ENCODE data around the gene NAGS.

NAGS gene

DNA sequence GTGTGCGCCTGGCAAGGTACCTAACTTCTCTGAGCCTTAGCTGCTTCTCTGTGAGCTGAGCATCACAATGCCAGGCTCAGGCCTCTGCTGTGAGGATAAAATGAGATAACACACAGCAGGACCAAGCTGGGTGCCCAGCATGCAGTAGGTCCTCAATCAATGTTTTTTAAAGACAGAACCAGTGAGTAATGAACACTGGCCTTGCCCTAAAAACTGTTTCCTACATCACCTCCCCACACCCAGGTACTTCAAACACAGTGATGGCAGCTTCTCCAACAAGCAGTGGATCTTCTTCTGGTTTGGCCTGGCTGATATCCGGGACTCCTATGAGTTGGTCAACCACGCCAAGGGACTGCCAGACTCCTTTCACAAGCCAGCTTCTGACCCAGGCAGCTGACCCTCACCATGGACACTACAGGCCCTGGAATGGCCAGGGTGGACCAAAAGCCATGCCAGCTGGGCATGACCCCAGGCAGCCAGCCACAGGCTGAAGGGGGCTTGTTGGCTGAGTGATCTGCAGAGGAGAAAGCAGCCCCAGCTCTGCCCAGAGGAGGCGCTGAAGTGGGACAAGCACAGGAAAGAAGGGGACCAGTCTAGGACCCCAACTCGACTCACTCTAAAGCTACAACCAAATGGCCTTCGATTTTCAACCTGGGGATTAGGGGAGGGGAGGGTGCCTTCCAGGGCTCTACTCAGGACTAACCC is 3.9 kb downstream of the NAGS start:
- peak overlapping the region; percentile 65 for H3K4me3 ChIP-seq (replicated peaks; ENCODE audit: low read depth, low read length)
- TF ChIP-seq CTCF (IDR thresholded peaks at IDR 0.05; ENCODE audit: low read depth, low read length, missing control alignments): no peak
- no peak for DNase-seq (ENCODE audit: extremely low read depth, low read depth)

DNA sequence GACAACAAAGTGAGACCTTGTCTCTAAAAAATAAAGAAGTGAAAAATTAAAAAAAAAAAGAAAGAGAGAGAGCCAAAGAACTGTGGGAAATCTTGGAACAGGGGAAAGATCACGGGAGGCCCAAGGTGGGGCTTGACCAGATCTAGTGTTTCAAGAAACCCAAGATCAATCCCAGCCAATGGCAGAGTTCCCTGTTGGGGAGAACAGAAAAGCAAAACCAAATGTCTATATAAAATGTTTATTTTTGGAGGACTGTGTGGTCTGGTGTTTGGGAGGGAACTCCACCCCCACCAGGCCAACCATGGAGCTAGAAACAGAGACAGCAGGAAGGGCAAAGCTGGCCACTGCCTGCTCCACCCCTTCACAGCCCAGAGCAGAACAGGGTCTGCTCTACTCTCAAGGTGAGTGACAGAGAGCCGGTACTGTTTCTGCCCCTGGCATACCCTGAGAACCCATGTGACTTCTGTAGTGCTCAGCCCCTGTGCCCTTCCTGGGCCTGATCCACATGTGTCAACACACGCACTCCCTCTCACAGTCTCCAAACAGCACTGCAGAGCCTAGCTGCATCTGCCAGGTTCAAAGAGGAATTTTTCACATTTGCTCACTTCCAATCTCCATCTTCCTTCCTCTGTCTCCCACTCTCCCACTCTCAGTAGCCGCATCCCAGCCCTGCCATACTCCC is 6.7 kb downstream of the NAGS start:
- peak; percentile 67 for DNase-seq (ENCODE audit: extremely low read depth, low read depth)
- TF ChIP-seq CTCF (IDR thresholded peaks at IDR 0.05; ENCODE audit: low read depth, low read length, missing control alignments): no peak
- no peak overlapping the region for H3K4me3 ChIP-seq (replicated peaks; ENCODE audit: low read depth, low read length)

DNA sequence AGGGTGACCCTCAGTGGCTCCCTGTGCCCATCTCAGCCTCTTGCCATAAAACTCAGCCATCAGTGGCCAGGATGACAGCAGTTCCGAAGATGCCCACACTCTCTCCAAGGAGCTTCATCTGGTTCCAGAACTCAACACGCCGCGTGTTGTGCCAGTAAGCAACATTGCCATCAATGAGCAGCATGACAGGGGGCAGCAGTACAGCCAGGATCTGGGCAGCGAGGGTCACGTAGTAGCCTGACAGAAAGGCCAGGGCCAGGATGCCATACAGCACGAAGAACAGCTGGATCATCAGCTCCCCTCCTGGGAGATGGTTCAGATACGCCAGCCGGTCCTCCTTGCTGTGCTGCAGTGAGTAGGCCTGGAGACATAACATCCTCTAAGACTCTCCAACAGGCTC is 7.5 kb downstream of the NAGS start:
- no peak overlapping the region for H3K4me3 ChIP-seq (replicated peaks; ENCODE audit: low read depth, low read length)
- no peak for TF ChIP-seq CTCF (IDR thresholded peaks at IDR 0.05; ENCODE audit: low read depth, low read length, missing control alignments)
- no peak for DNase-seq (ENCODE audit: extremely low read depth, low read depth)

DNA sequence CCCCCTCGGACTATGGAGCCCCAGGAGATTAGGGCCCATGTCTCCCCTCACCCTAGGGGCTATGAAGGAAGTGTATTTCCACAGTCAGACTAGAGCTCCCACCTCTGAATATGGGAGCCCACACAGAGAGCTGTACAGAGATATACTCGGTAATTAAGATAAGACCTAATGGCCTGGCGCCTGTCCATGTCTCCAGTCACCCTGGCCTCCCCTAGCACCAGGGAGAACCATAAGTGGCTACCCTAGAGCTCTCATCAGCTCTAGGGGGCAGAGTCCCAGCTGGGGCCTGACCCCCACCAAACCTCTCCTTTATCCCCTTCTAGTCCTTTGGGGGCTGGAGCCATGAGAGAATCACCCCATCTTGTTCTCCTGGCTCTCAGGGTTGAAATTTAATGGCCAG is 8.0 kb downstream of the NAGS start:
- no peak for DNase-seq (ENCODE audit: extremely low read depth, low read depth)
- no peak for TF ChIP-seq CTCF (IDR thresholded peaks at IDR 0.05; ENCODE audit: low read depth, low read length, missing control alignments)

GRCh38 chr17:44012874-44013273 is 8.5 kb downstream of the NAGS start:
- DNase-seq (ENCODE audit: extremely low read depth, low read depth): no peak
- H3K4me3 ChIP-seq (replicated peaks; ENCODE audit: low read depth, low read length): no peak overlapping the region
- no peak for TF ChIP-seq CTCF (IDR thresholded peaks at IDR 0.05; ENCODE audit: low read depth, low read length, missing control alignments)

More for the DNA sequence above, 8.0 kb downstream of the NAGS start:
- no peak overlapping the region for H3K4me3 ChIP-seq (replicated peaks; ENCODE audit: low read depth, low read length)

GRCh38 chr17:44014133-44014436 is 9.7 kb downstream of the NAGS start:
- peak overlapping the region; percentile 99 for H3K4me3 ChIP-seq (replicated peaks; ENCODE audit: low read depth, low read length)
- no peak for TF ChIP-seq CTCF (IDR thresholded peaks at IDR 0.05; ENCODE audit: low read depth, low read length, missing control alignments)
- DNase-seq (ENCODE audit: extremely low read depth, low read depth): no peak
